Neural cell (in vitro differentiated cells): ENCODE measurements around the gene AATK. TPM values are rescaled to one million over a fixed set of nuclear protein-coding genes. Genes with fewer than 3 reads are reported as not detected.

Experiments used
- H2AFZ ChIP-seq: fragments of 200-600, 300-800 bp; sonication (generic), shearing (Covaris generic); 2 replicates; pipeline ENCODE4 v1.6.0; 2014; ENCODE audit warnings: low read depth, mild to moderate bottlenecking, antibody characterized with exemption, low read length, moderate library complexity
- H3F3A ChIP-seq: fragments of 200-600 bp; shearing (Covaris generic); 2 replicates; pipeline ENCODE4 v1.6.1; 2016; ENCODE audit warnings: mild to moderate bottlenecking, moderate library complexity, mixed read lengths, antibody characterized with exemption, low read length; ENCODE audit not compliant: insufficient read depth, poor library complexity, severe bottlenecking
- H3K27ac ChIP-seq: fragments of 200-600, 300-800 bp; sonication (generic), shearing (Covaris generic); 2 replicates; pipeline ENCODE4 v1.5.1; 2014; ENCODE audit warnings: mild to moderate bottlenecking, low read length, moderate library complexity
- H3K27me3 ChIP-seq: fragments of 300-800, 200-600 bp; sonication (generic), shearing (Covaris generic); 2 replicates; pipeline ENCODE4 v1.6.0; 2014; ENCODE audit warnings: mild to moderate bottlenecking, low read depth, low read length, moderate library complexity; ENCODE audit not compliant: insufficient read depth
- H3K36me3 ChIP-seq: fragments of 300-800, 200-600 bp; sonication (generic), shearing (Covaris generic); 2 replicates; pipeline ENCODE4 v1.5.1; 2014; ENCODE audit warnings: mild to moderate bottlenecking, antibody characterized with exemption, low read length, moderate library complexity; ENCODE audit not compliant: insufficient read depth
- H3K4me2 ChIP-seq: fragments of 300-800, 200-600 bp; sonication (generic), shearing (Covaris generic); 2 replicates; pipeline ENCODE4 v1.6.0; 2014; ENCODE audit warnings: mild to moderate bottlenecking, low read length
- H3K4me3 ChIP-seq: fragments of 300-800, 200-600 bp; sonication (generic), shearing (Covaris generic); 2 replicates; pipeline ENCODE4 v1.5.1; 2014; ENCODE audit warnings: mild to moderate bottlenecking, low read length, moderate library complexity
- H3K79me2 ChIP-seq: fragments of 200-600 bp; shearing (Covaris generic); replicated peaks from 2 replicates; pipeline ENCODE4 v1.6.0; 2014; ENCODE audit warnings: mild to moderate bottlenecking, low read length, moderate library complexity; ENCODE audit not compliant: insufficient read depth
- H3K9ac ChIP-seq: fragments of 300-800, 200-600 bp; sonication (generic), shearing (Covaris generic); 2 replicates; pipeline ENCODE4 v1.6.1; 2016; ENCODE audit warnings: mild to moderate bottlenecking, low read length, mixed read lengths
- H3K9me2 ChIP-seq: fragments of 200-600 bp; shearing (Covaris generic); 2 replicates; pipeline ENCODE4 v1.6.1; 2016; ENCODE audit warnings: mild to moderate bottlenecking, low read length, mixed read lengths; ENCODE audit not compliant: insufficient read depth
- H3K9me3 ChIP-seq: fragments of 200-600, 300-800 bp; sonication (generic), shearing (Covaris generic); 2 replicates; pipeline ENCODE4 v1.6.1; 2016; ENCODE audit warnings: mild to moderate bottlenecking, mixed run types, low read length, moderate library complexity, mixed read lengths
- H4K20me1 ChIP-seq: fragments of 200-600 bp; shearing (Covaris generic); 2 replicates; pipeline ENCODE4 v1.6.1; 2016; ENCODE audit warnings: mild to moderate bottlenecking, mixed run types; ENCODE audit not compliant: insufficient read depth
- EP300 ChIP-seq: fragments of 450-650 bp; conservative IDR thresholded peaks from 2 replicates; pipeline ENCODE4 v1.6.1; 2014; ENCODE audit warnings: antibody characterized with exemption, mild to moderate bottlenecking, moderate library complexity; ENCODE audit not compliant: poor library complexity, severe bottlenecking
- EZH2 ChIP-seq: fragments of 200-600, 300-800 bp; shearing (Covaris generic), sonication (generic); IDR thresholded peaks from 2 replicates; pipeline ENCODE4 v1.6.1; 2014; ENCODE audit warnings: antibody characterized with exemption, low read length, borderline replicate concordance, mild to moderate bottlenecking; ENCODE audit not compliant: insufficient read depth, poor library complexity, severe bottlenecking
- MXI1 ChIP-seq: fragments of 450-650 bp; conservative IDR thresholded peaks from 2 replicates; pipeline ENCODE4 v1.6.1; 2014; ENCODE audit warnings: antibody characterized with exemption, mild to moderate bottlenecking; ENCODE audit not compliant: poor library complexity, severe bottlenecking
- POLR2AphosphoS5 ChIP-seq: IDR thresholded peaks from 2 replicates; pipeline ENCODE4 v1.6.1; 2012
- RAD21 ChIP-seq: fragments of 450-650 bp; conservative IDR thresholded peaks from 2 replicates; pipeline ENCODE4 v1.6.1; 2014; ENCODE audit warnings: antibody characterized with exemption, mild to moderate bottlenecking, moderate library complexity
- SMC3 ChIP-seq: fragments of 450-650 bp; conservative IDR thresholded peaks from 2 replicates; pipeline ENCODE4 v1.6.1; 2014; ENCODE audit warnings: antibody characterized with exemption, mild to moderate bottlenecking, moderate library complexity; ENCODE audit not compliant: poor library complexity
- TAF1 ChIP-seq: IDR thresholded peaks from 2 replicates; pipeline ENCODE4 v1.6.1; 2012; ENCODE audit warnings: low read depth
- polyA plus RNA-seq: library from polyadenylated mRNA; depleted of rRNA; stranded (reverse); fragments of >200 nt; gene quantifications from 2 replicates; pipeline ENCODE4 v1.2.3, GENCODE V29; 2014
- TF ChIP-seq, protein P1 (sequence below): IDR thresholded peaks from 2 replicates; pipeline ENCODE4 v1.6.1; 2012; ENCODE audit warnings: borderline replicate concordance
- TF ChIP-seq, protein P2 (sequence below): fragments of 450-650 bp; IDR thresholded peaks from 2 replicates; pipeline ENCODE4 v1.5.1; 2014; ENCODE audit warnings: antibody characterized with exemption, mild to moderate bottlenecking, moderate library complexity; ENCODE audit not compliant: poor library complexity, severe bottlenecking

The AATK gene
- polyA plus RNA-seq, 1 donor from 2014 or later: 11.1 TPM

DNA sequence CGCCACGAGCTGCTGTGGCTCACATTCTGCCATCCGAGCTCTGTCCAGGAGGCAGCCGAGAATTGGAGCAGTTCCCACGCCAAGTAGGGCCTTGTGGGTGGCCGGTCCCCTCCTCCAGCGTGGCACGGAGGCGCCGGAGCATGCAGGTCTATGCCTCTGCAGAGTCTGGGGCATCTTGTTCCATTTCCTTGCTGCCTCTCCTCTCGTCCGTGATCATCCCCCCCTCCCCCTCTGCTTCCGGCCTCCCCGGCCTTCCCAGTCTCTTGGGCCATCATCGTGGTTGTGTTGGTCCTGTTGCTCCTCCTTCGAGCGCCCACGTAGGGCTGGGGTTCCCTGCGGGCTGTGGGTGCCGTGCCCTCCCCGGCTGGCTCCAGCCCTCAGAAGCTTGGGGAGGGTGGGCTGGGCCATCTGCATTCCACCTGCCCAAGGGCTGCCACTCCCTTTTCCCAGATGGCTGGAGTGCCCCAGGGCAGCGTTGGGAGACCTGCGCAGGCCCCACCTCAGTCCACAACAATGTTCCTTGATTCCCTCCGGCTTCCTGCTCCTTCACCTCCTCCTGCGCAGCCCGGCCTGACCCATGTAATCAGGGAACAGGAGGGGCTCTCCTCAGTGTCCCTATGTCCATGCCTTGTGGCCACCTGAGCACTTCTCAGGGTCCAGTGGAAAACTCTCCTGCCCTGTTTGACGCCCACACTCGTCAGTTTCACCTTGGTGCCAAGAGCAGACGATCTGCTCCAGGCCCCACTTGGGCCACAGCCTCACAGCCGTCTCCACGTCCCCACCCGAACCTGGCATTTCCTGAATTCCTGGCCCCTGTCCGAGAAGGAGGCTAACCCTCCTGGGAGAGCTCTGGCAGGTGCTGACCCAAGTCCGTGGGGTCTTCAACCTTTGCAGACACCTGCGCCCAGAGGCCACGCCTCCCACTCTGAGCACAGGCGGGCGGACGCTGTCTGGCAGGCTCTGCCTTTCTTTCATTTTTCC, 94.0 kb downstream of the AATK start:
- Histone ChIP-seq H3K4me3 (no peak overlapping the region), H2AFZ (no peak overlapping the region), H3K4me2 (no peak overlapping the region), H3K9me2 (no peaks in the 10 kb centered on the region), H3K79me2 (no peaks in the 10 kb centered on the region), H3K27ac (no peak overlapping the region), H3K27me3 (no peaks in the 10 kb centered on the region), H3F3A (no peaks in the 10 kb centered on the region), H3K36me3 (no peaks in the 10 kb centered on the region), H3K9ac (no peak overlapping the region), H4K20me1 (no peaks in the 10 kb centered on the region), H3K9me3 (no peaks in the 10 kb centered on the region)
- TF ChIP-seq SMC3 (no peak), RAD21 (no peak), EZH2 (no peak), TAF1 (no peak), MXI1 (no peak), POLR2AphosphoS5 (no peak), EP300 (no peak)
- TF ChIP-seq, protein P1, sequence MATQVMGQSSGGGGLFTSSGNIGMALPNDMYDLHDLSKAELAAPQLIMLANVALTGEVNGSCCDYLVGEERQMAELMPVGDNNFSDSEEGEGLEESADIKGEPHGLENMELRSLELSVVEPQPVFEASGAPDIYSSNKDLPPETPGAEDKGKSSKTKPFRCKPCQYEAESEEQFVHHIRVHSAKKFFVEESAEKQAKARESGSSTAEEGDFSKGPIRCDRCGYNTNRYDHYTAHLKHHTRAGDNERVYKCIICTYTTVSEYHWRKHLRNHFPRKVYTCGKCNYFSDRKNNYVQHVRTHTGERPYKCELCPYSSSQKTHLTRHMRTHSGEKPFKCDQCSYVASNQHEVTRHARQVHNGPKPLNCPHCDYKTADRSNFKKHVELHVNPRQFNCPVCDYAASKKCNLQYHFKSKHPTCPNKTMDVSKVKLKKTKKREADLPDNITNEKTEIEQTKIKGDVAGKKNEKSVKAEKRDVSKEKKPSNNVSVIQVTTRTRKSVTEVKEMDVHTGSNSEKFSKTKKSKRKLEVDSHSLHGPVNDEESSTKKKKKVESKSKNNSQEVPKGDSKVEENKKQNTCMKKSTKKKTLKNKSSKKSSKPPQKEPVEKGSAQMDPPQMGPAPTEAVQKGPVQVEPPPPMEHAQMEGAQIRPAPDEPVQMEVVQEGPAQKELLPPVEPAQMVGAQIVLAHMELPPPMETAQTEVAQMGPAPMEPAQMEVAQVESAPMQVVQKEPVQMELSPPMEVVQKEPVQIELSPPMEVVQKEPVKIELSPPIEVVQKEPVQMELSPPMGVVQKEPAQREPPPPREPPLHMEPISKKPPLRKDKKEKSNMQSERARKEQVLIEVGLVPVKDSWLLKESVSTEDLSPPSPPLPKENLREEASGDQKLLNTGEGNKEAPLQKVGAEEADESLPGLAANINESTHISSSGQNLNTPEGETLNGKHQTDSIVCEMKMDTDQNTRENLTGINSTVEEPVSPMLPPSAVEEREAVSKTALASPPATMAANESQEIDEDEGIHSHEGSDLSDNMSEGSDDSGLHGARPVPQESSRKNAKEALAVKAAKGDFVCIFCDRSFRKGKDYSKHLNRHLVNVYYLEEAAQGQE: no peak
- TF ChIP-seq, protein P2, sequence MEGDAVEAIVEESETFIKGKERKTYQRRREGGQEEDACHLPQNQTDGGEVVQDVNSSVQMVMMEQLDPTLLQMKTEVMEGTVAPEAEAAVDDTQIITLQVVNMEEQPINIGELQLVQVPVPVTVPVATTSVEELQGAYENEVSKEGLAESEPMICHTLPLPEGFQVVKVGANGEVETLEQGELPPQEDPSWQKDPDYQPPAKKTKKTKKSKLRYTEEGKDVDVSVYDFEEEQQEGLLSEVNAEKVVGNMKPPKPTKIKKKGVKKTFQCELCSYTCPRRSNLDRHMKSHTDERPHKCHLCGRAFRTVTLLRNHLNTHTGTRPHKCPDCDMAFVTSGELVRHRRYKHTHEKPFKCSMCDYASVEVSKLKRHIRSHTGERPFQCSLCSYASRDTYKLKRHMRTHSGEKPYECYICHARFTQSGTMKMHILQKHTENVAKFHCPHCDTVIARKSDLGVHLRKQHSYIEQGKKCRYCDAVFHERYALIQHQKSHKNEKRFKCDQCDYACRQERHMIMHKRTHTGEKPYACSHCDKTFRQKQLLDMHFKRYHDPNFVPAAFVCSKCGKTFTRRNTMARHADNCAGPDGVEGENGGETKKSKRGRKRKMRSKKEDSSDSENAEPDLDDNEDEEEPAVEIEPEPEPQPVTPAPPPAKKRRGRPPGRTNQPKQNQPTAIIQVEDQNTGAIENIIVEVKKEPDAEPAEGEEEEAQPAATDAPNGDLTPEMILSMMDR: no peak

DNA sequence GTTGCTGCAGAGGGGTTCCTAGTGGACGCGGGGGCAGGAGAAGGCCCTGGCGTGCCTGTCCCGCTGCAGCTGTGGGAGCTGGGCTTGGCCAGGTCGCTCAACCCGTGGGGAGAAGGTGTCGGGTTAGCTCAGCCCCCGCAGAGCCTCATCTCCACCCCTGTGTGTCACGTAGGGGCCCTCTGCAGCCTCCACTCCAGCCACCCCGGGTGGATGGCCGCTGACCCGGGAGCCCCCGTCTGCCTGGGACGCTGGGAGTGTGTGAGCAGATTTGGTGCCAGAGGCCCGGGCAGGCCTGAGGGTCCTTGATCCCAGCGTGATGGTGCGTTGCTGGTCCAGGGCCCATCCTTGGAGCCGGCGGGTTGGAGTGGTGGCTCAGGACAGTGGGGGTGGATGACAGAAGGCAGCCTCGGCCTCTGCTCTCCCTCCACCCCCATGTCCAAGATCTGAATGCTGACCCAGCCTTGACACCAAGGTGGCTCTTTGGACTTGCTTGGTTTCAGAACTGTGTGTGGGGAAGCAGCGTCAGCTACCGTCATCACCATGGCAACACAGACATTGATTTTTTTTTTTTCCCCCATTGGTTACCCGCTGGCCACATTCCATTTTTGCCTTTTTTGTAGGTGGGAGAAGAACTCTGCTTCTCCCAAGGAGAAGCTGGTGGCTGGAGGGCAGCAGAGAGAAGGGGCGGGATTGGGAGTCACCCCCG, 95.3 kb downstream of the AATK start:
- Histone ChIP-seq H3K27ac (no peak overlapping the region), H3F3A (no peaks in the 10 kb centered on the region), H2AFZ (no peak overlapping the region), H3K9me3 (no peaks in the 10 kb centered on the region), H3K4me2 (no peak overlapping the region), H3K79me2 (peaks cover 1% of the 10 kb centered on the region), H3K9ac (no peak overlapping the region), H3K4me3 (no peak overlapping the region), H3K9me2 (no peaks in the 10 kb centered on the region), H3K27me3 (no peaks in the 10 kb centered on the region), H4K20me1 (no peaks in the 10 kb centered on the region), H3K36me3 (no peaks in the 10 kb centered on the region)
- TF ChIP-seq EZH2: no peak
- no peak for TF ChIP-seq TAF1
- TF ChIP-seq, protein P1: no peak
- no peak for TF ChIP-seq MXI1
- no peak for TF ChIP-seq EP300
- no peak for TF ChIP-seq POLR2AphosphoS5
- TF ChIP-seq SMC3: no peak
- TF ChIP-seq, protein P2: no peak
- TF ChIP-seq RAD21: no peak
